Tibial nerve (tissue), 4 donors: ENCODE measurements around the gene PSME2.

Experiments
- CTCF ChIP-seq, 5 experiments: fragments of 200-600 bp in 3 of 5; fragments of 450-650 bp in 2 of 5; sonication (generic) in 3 of 5; IDR thresholded peaks; one replicate each; pipeline ENCODE4 v1.5.1; 2016 to 2019; ENCODE audit warnings: antibody characterized with exemption in 5 of 5, mild to moderate bottlenecking in 3 of 5, moderate library complexity in 2 of 5
- EP300 ChIP-seq, 2 donors: sonication (generic); formaldehyde crosslinking; IDR thresholded peaks; one replicate each; pipeline ENCODE4 v1.6.1; 2017; ENCODE audit warnings: antibody characterized with exemption in 2 of 2, mild to moderate bottlenecking in 1 of 2
- POLR2A ChIP-seq, 2 donors: fragments of 450-650 bp; IDR thresholded peaks; one replicate each; pipeline ENCODE4 v1.6.1; 2017; ENCODE audit warnings: antibody characterized with exemption in 2 of 2, mild to moderate bottlenecking in 2 of 2, moderate library complexity in 2 of 2

DNA sequence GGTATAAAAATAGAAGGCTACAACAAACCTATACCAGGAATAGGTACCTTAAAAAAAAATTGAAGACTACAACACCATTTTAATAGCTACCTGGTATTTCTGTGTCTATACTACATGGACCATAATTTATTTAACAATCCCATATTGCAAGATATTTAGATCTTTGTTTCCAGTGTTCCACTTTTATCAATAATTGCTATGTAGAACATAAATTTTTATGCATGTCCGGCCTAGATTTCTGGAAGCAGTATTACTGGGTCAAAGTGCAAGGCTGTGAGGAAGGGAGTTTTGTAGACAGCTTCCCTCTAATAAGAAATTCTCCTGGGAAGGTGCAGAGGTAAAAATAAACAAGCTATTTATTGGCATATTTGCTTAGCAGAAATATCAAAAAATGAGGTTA lies 35.9 kb downstream of the PSME2 start:
- TF ChIP-seq POLR2A (IDR thresholded peaks at IDR 0.05) (no peak), CTCF (IDR thresholded peaks at IDR 0.05) (no peak), EP300 (IDR thresholded peaks at IDR 0.05) (no peak)
